SIG-M5 (cell line): ENCODE data around the gene FAM98B.
"Not testable (repeated sequence)": the region's sequence is repeated elsewhere in the genome, so short reads cannot be mapped to it uniquely, and the experiment has no call there.

Experiments
- DNase-seq: peaks from one replicate; lab custom pipeline; 2025; lab: John Stamatoyannopoulos, UW

The FAM98B gene

DNA sequence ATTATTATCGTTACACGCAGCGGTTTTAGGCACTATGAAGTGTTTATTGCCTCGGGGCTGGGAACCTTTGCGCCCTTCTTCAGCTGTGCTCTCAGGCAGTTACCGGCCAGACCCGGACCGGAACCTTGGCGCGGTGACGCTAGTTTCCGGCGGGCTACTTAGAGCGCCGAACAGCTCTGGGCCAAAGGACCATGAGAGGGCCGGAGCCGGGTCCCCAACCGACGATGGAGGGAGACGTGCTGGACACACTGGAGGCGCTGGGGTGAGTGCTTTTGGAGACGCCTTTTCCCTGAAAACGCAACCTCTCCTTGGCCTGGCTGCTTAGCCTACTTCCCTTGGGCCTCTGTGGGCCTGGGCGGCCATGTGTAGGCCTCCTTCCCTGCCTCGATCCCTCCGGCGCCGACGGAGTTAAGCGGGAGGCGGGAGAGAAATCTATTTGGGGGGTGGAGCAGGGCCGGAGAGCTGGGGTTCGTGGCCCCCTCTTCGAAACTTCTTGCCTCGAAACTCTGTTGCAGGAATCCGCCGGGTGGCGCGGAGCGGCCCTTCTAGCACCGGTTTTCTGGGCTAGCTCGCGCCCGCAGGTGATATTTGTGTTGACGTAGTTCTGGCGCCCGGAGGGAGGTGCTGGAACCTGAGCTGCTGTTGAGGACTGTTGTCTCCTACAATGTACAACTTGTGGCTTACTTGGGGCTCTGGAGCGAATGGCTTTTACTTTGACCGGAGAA lies at the start of gene FAM98B:
Gene FAM98B, plus strand, starts transcription at position 157 of the 725 bp plus-strand sequence. Its CDS starts 35 bp downstream, at position 192.
- DNase-seq = no peak

DNA sequence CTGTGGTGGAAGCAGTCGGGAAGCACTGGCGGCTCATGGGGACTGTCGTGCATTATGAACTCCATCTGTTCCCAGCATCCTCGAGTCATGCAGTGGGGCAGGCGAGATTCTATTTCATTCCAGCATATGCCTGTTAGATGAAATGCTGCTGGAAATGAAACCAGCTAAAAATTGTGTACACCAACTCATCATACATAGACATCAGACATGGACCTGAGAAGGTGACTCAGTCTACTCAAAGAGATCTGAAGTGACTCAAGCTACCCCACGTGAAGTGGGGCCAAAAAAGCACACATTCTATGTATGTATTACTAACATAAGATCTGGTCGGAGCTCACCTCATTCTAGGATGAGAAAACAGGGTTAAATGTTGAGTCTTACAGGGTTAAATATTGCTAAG lies 47.5 kb upstream of the FAM98B start:
- no peak for DNase-seq

DNA sequence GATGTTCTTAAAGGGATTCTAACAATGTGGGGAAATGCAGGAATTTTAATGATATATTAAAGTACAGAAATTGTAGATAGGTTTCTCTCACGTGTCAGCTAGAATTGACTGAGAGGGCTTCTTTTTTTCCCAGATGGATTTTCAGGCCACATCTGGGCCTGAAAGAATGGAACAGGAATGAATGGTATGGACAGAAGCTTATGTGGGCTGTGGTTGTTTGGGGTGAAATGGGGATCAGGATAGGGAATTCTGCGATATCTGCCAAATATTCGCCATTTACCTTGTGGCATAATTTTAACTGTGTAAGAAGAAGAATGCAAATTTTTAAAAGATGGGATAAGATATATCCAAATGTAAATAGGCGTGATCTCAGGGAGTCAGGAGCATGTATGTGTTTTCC lies 45.4 kb upstream of the FAM98B start:
- DNase-seq = no peak

DNA sequence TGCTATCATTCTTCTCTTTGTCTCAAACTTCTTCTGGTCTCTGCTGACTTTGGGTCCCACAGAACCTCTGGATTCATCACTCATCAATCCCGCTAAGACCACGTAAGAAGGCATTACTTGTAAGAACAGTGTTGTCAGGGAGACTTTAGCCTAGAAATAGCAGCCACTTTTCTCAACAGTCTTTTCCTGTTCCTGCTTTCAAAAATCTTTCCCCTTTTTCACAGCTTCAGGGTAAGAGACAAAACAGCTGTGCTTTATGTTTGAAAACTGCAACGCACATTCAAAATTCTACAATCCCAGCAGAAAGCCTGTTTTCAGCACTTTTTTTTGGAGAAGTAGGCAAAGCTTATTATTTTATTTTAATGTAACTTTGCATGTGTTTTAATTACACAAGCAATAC lies 42.0 kb upstream of the FAM98B start:
- DNase-seq = no peak

DNA sequence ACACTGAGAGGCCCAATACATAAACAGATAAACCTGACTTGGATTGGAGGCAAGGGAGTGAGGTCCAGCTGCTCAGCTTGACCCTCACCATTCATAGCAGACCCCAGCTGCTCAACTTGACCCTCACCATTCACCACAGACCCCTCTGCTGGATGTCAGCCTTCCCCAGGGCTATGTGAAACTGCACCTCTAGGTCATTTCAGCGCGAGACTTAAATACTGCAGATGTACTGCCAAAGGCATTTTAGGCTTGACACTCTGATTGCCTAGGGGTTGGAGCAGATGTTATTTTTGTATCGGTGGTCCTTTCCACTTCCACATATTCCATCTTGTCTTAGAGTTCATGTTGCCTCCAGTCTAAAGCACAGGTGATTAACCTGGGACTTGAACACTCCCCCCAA lies 41.5 kb upstream of the FAM98B start:
- DNase-seq = no peak

DNA sequence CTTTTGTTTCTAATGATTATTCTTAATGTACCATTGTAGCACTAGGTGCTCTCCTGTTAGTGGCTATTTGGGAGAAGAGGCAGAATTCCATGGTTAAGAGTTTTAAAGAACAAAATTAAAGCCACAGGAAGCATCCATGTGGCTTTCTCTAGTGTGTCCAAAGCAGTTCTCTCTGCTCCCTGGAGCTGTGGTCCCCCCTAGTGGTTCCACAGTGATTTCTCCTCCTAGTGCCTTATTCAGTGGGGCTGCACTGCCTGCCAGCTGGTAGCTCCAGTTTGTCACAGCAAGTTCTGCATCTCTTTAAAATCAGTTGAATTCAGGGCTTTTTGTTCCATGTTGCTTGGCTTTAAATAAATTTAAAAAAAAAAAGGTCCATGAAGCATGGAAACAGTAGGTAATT lies 39.6 kb upstream of the FAM98B start:
- no peak for DNase-seq

DNA sequence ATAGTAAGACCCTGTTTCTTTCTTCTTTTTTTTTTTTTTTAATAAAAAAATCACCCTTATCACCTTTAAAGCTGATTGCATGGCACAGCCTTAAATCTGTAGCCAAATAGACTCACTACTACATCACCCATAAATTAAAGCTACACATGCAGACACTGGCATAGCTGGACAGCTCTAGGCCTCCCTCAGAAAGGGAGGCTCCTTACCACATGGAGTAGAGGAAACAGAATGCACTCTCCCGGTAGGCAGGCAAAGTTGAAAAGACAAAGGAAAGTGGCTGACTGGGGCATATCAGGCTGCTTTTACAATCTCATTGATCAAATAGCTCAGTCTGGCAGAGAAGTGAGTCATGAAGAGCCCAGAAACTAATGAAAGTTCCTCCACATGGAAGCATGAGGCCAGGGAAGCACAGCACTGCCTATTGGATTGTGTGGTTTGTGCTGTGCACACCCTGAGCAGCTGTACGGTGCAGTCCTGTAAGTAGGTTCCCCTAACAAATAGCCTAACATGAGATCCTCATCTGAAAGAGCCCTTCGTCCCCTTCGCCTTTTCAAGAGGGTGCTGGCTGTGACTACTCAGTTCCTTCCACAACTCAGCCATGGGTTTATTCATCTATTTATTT lies 32.7 kb upstream of the FAM98B start:
- no peak for DNase-seq

DNA sequence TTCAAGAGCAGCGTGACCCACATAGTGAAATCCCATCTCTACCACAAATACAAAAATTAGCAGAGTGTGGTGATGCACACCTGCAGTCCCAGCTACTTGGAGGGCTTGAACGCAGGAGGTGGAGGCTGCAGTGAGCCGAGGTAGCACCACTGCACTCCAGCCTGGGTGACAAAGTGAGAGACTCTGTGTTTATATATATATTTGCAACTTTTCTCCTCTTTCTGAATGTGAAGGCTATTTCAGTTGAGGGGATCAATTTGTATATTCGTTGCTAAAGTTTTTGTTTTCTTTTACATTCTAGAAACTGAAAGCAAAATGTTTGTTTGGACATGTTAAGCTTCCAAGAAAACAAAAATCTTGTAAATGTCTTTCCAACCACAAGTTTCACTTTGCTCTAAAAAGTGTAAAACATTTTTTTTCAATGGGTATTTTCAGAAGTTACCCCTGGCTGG lies 29.8 kb upstream of the FAM98B start:
- no peak for DNase-seq

DNA sequence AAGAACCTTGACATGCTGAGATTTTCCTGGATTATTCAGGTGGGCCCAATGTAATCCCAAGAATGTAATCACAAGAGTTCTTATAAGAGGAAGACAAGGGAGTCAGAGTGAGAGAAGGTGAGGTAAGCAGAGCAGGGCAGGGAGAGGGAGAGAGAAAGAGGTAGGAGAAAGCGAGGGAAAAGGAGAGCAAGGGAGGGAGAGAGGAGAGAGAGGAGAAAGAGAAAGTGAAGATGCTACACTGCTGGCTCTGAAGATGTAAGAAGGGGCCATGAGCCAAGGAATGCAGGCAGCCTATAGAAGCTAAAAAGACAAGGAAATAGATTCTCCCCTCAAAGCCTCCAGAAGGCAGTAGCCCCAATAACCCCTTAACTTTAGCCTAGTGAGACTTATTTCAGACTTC lies 28.7 kb upstream of the FAM98B start:
- no peak for DNase-seq

DNA sequence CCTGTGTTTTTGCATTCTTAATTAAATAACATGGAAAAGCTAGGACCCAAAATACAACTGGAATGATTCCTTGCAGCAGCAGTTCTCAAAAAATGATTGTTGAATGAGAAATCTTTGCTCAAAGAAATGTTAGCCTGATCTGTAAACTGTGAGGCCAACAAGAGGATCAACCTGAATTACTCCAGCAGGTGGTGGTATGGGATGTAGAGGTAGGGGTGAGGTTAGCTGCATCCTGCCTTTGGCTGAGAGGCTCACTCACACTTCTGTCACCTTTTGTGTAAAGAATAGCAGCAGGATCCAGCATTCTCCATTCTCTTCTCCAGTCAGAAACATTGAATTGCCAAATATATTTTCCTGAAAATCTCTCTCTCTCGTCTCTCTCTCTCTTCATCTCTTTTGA lies 26.5 kb upstream of the FAM98B start:
- no peak for DNase-seq

DNA sequence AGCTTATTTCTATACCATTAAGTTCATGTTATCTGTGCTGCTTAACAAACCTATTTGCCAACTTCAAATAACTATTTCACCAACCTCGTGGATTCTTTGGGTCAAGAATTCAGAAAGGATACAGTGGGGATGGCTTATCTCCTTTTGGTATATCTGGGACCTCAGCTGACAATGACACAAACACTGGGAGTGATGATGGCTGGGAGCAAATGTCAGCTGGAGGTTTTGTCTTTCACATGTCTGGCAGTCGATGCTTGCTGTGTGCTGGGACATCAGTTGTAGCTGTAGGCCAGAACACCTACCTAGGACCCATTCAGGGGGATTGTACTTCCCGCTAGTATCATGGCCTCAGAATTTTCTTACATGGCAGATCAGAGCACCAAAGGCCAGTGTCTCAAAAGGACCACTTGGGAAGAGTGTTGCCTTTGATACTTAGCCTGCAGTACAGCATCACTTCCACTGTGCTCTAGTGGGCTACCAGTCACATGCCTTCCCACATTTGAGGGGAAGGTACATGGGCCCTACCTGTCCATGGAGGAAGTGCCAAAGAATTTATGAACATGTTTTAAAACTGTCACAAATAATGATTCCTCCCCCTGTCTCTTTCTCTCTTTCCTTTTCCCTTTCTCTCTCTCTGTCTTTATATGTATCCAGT lies 23.7 kb upstream of the FAM98B start:
- no peak for DNase-seq

DNA sequence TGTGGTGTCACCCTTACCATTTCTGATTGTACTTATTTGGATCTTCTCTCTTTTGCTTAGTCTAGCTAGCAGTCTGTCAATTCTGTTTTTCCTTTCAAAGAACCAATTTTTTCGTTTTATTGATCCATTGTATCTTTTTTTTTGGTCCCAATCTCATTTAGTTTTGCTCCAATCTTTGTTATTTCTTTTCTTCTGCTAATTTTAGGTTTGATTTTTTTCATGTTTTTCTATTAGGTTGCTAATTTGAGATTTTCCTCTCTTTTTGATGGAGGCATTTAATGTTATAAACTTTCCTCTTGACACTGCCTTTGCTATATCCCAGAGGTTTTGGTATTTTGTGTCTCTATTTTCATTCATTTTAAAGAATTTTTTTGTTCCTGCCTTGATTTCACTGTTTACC lies 16.9 kb upstream of the FAM98B start:
- no peak for DNase-seq

DNA sequence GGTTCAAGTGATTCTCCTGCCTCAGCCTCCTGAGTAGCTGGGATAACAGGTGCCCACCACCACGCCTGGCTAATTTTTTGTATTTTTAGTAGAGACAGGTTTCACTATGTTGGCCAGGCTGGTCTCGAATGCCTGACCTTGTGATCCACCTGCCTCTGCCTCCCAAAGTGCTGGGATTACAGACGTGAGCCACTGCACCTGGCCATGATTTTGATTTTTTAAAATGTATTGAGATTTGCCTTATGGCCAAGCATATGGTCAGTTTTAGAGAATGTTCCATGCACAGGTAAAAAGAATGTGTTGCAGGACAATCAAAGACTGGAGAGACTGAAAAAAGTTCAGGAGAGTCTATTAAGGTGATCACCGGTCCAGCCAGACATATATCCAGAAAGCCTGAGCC lies 16.3 kb upstream of the FAM98B start:
- not testable (repeated sequence) for DNase-seq

DNA sequence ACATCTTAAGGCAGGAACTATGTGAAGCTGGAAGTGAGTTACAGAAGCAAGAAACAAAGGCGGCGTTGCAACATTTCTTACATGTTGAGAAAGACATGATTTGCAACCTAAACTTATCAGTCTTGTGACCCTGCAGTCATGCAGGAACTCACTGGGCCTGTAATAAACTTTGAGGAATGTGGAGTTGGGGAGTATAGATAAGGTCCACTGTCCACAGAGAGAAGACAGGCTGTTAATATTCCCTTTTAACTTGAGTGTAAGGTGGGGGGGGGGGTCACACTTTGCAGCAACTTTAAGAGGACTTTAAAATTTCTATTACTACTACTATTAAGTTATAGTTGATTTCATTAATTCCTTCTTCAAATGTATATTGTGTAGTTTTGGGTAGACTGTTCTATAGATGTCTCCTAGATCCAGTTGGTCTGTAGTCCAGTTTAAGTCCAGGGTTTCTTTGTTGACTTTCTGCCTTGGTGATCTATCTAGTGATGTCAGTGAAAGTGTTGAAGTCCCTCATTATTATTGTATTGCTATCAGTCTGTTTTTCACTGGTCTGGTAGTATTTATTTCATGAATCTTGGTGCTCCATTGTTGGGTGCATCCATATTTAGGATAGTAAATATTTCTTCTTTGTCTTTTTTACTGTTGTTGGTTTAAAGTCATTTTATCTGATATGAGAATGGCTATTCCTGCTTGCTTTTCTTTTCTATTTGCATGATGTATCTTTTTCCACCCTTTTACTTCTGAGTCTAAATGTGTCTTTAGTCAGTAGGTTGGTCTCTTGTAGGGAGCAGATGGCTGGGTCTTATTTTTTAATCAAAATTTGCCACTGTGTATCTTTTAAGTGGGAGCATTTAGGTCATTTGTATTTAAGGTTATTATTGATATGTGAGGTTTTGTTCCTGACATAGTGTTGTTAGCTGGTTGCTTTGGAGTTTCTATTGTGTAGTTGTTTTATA lies 15.6 kb upstream of the FAM98B start:
- no peak for DNase-seq

DNA sequence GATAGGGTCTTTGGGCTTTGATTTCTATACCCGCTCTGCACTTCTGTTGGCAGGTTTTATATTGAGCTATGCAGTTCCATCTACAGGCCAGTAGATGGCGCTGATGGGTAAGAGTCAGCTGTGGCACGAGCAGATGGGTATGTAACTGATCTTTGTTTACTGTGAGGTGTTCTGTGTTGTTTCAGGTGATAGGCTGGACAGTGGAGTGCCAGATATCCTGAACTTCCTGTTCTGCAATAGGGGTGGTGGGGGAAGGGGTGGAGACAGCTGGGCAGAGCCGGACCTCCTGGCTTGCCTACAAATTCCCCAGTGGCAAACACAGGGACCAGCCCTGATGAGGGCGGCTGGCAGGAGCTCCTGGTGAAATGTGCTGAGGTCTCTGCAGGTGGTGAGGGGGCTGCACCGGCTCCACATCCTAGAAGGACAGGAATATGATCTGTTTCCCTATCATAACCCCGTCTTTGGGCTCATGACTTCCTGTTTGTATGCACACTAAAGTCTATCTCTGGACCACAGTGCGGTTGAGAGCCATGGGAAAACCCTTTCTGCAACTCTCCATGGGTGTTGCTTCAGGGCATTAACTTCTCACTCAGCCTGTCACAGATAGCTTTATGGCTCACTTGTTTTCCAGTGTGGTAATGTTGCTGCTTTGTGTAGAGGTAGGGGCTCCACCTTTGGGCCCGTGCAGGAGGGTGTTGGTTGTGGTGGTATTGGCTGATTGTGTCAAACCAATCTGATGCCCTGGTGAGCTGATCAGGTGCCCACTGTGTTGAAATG lies 13.4 kb upstream of the FAM98B start:
- no peak for DNase-seq

DNA sequence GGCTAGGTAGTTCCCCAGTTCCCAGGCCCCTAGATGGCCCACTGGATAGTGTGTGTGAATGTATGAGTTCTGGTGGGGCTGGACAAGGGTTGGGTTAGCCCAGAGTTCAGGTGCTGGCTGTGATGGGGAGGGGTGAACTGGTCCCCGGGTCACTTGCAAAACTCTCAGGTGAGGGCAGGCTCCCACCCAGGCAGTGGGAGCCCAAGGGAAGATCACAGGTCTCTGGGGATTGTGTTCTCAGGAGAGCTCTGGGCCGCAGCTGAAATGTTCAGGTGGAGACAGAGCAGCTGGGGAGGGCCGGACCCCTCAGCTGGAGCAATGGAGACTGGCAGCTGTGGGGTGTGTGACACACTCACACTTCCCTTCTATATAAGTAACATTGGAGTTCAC lies 12.8 kb upstream of the FAM98B start:
- DNase-seq = no peak

DNA sequence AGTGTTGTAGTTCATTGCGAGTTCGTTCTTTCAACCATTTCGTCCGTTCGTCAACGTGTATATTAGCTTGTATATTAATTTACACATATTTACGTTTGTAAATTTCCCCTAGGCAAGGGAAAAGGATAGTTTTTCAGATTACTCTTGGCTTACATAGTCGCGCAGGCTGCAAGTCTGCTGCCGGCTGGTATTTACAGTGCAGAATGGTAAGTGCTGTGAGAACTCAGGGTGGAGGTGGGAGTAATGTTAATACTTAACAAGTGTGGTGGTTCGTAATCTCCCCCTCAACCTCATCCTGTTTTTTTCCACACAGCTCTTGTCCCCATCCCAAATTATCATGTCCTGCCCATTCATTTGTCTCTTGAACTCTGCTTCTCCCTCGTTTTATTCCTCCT lies 766 bp downstream of the FAM98B start:
- DNase-seq = no peak

DNA sequence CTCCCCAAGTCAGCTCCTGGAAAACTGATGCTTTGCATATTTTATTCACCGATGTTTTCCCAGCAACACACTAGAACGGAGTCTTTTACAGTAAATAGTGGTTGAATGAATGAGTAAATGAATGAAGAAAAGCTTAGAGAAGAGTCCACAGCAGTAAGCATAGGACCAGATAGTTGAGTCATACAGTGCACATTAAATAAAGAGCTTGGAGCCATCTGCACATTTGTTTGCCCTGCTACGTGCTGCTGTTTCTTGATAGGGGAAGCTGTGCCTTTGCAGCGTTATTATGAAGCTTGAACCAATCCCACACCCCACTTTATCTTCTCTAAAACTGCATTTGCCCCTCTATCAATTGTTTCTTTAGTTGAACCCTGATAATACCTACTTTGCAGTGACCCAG lies 1.2 kb downstream of the FAM98B start:
- DNase-seq = no peak

DNA sequence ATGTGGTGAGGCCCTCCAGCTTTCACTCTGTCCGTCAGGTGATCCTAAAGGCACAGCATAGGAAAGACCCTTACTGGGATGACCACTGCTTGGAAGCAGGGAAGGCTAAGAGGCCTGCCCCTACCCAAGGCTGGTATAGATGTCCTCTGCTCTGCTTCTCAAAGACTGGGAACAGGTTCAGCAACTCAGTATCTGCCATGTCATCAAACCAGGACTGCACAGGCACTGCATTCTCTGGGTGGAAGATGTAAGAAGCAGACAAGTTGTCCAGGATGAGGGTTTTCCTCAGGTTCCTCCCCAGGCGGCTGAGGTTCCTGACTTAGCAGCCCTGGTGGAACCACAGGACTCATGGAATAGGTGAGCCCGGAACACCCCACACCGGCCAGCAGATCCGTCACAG lies 4.7 kb downstream of the FAM98B start:
- DNase-seq = no peak

DNA sequence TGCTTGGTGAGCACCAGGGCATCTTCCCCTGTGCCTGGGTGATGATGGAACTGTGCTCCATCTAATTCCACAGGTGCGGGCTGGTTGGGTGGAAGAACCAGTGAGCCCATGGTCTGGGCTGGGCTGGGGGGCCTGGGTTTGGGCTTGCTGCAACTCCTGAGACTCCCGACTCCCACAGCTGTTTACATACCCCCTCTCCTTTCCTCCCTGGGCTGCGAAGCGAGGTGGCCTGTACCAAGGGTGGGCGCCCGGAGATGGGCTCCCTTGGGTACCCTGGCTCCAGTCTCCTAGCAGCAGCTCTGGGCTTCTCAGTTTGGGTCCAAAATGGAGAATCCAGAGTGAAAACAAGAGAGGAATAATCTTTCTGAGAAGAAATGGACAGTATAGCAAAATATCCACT lies 5.6 kb downstream of the FAM98B start:
- no peak for DNase-seq

DNA sequence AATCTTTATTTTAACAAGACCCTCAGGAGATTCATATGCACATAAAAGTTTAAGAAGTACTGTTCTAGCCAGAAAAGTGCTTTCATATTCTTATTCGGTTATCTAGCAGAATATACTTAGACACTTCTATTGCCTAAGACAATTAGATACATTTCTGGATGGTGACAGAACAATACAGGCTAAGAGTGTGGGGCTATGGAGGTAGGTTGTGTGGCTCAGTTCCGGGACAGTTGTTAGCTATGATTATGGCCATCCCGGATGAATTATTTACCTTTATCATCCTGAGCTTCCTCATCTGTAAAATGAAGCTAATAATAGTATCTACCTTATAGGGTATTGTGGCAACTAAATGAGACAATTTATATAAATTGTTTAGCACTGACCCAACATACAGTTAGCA lies 6.6 kb downstream of the FAM98B start:
- no peak for DNase-seq
